K562 (cell line): ENCODE measurements around the gene SPRY2. TPM values are rescaled to one million over a fixed set of nuclear protein-coding genes. Genes with fewer than 3 reads are reported as not detected.

Source experiments
- ATF7 ChIP-seq: fragments of 450-650 bp; IDR thresholded peaks from 2 replicates; pipeline ENCODE4 v1.7.1; 2014; ENCODE audit warnings: mild to moderate bottlenecking, moderate library complexity
- DPF2 ChIP-seq: fragments of 450-650 bp; IDR thresholded peaks from 2 replicates; pipeline ENCODE4 v1.6.1; 2016
- EGR1 ChIP-seq: fragments of 450-650 bp; conservative IDR thresholded peaks from 2 replicates; pipeline ENCODE4 v1.6.1; 2017; ENCODE audit warnings: mild to moderate bottlenecking
- GTF2B ChIP-seq: IDR thresholded peaks from 2 replicates; pipeline ENCODE4 v1.6.1; 2011; ENCODE audit not compliant: insufficient read length; ENCODE audit errors: extremely low read depth
- HDGF ChIP-seq: fragments of 450-650 bp; IDR thresholded peaks from 2 replicates; pipeline ENCODE4 v1.6.1; 2016
- KLF1 ChIP-seq: fragments of 450-650 bp; IDR thresholded peaks from 2 replicates; pipeline ENCODE4 v1.6.1; 2016; ENCODE audit warnings: missing genetic modification characterization, missing compliant biosample characterization
- KLF16 ChIP-seq: IDR thresholded peaks from 2 replicates; pipeline ENCODE4 v1.6.1; 2016; ENCODE audit warnings: antibody characterized with exemption
- NR2C1 ChIP-seq, 2 experiments: fragments of 450-650 bp; IDR thresholded peaks; 2 replicates each; pipeline ENCODE4 v1.6.1; 2017; ENCODE audit warnings: mild to moderate bottlenecking in 2 of 2, antibody characterized with exemption in 1 of 2, inconsistent platforms in 1 of 2, missing compliant biosample characterization in 1 of 2, missing genetic modification characterization in 1 of 2
- PATZ1 ChIP-seq: fragments of 250-450 bp; sonication (Bioruptor Pico); IDR thresholded peaks from 2 replicates; pipeline ENCODE4 v1.5.0; 2020; ENCODE audit warnings: mild to moderate bottlenecking, borderline replicate concordance
- PHTF2 ChIP-seq: fragments of 250-450 bp; sonication (Bioruptor Pico); IDR thresholded peaks from 2 replicates; pipeline ENCODE4 v1.5.0; 2021; ENCODE audit warnings: mild to moderate bottlenecking
- RAD21 ChIP-seq, 2 experiments: fragments of 250-450 bp in 1 of 2; fragments of 450-650 bp in 1 of 2; sonication (Bioruptor Pico) in 1 of 2; formaldehyde crosslinking in 1 of 2; IDR thresholded peaks in 1 of 2; conservative IDR thresholded peaks in 1 of 2; 2 replicates each; pipeline versions ENCODE4 v1.4.0 to v1.8.0; 2020 to 2022; ENCODE audit warnings: mild to moderate bottlenecking in 2 of 2, moderate library complexity in 1 of 2
- RBM39 ChIP-seq: fragments of 200-400 bp; formaldehyde crosslinking; optimal IDR thresholded peaks from 2 replicates; pipeline ENCODE3; 2018; ENCODE audit warnings: low read depth, low read length
- TCF3 ChIP-seq: sonication (generic); formaldehyde crosslinking; IDR thresholded peaks from 2 replicates; pipeline ENCODE4 v1.4.0; 2020; ENCODE audit warnings: mild to moderate bottlenecking, missing genetic modification reagents
- YY1 ChIP-seq, 3 experiments: IDR thresholded peaks; 2 replicates each; pipeline ENCODE4 v1.6.1; 2011; ENCODE audit warnings: low read length in 2 of 3, mild to moderate bottlenecking in 2 of 3, moderate library complexity in 2 of 3, borderline replicate concordance in 1 of 3, control low read depth in 1 of 3, low read depth in 1 of 3; ENCODE audit not compliant: insufficient read depth in 3 of 3, insufficient replicate concordance in 2 of 3, control insufficient read depth in 1 of 3, insufficient read length in 1 of 3; ENCODE audit errors: extremely low read depth in 1 of 3
- ZC3H11A ChIP-seq: IDR thresholded peaks from 2 replicates; pipeline ENCODE4 v1.6.1; 2012; ENCODE audit warnings: low read depth, low read length, improper control_type of control experiment
- ZNF143 ChIP-seq: sonication (generic); formaldehyde crosslinking; IDR thresholded peaks from 2 replicates; pipeline ENCODE4 v1.9.0; 2022; ENCODE audit warnings: mild to moderate bottlenecking, missing genetic modification reagents
- ZNF165 ChIP-seq: fragments of 250-450 bp; sonication (Bioruptor Pico); IDR thresholded peaks from 2 replicates; pipeline ENCODE4 v1.4.0; 2020; ENCODE audit warnings: borderline replicate concordance
- ZNF449 ChIP-seq: fragments of 250-450 bp; sonication (Bioruptor Pico); IDR thresholded peaks from 2 replicates; pipeline ENCODE4 v1.8.0; 2022; ENCODE audit warnings: moderate library complexity, mild to moderate bottlenecking, inconsistent platforms
- ZNF655 ChIP-seq: fragments of 250-450 bp; sonication (Bioruptor Pico); IDR thresholded peaks from 2 replicates; pipeline ENCODE4 v1.5.0; 2021
- ZNF778 ChIP-seq: fragments of 450-650 bp; formaldehyde crosslinking; IDR thresholded peaks from 2 replicates; pipeline ENCODE4 v1.4.0; 2020; ENCODE audit warnings: mild to moderate bottlenecking, moderate library complexity
- polyA plus RNA-seq, 8 experiments: library from polyadenylated mRNA; depleted of rRNA in 4 of 8; stranded (reverse) in 5 of 8; unstranded in 3 of 8; fragments of >200 nt; fragmentation: Nextera tagmentation in 2 of 8; fragmentation: Illumina TruSeq in 1 of 8; extraction: Ambion mirVana in 2 of 8; extraction: Trizol in 1 of 8; gene quantifications; 2 replicates each; pipeline versions ENCODE4 v1.2.1 to v1.2.3, GENCODE V29; 2011 to 2014; ENCODE audit warnings: inconsistent platforms in 1 of 8, missing spikeins in 1 of 8
- total RNA-seq, 7 experiments: library from RNA; depleted of rRNA in 6 of 7; stranded (reverse); fragments of >200 nt in 6 of 7; fragmentation: Illumina TruSeq in 2 of 7; extraction: Trizol in 2 of 7; gene quantifications; 2 replicates each; pipeline versions ENCODE4 v1.2.1 to v1.2.3, GENCODE V29; 2011 to 2021; ENCODE audit warnings: low replicate concordance in 1 of 7

The SPRY2 gene
- total and polyA plus RNA-seq, 9 of the 15 experiments (the other 6 are each of a cell fraction or from before 2014, with no cell fraction given): 1.8 to 7.8 (median 3.4) TPM

GRCh38 chr13:80342471-80343371 lies 1.8 kb upstream of the SPRY2 start (continued):
- TF ChIP-seq ZNF449 (CRISPR knock-in tag): no peak
- TF ChIP-seq GTF2B: no peak
- TF ChIP-seq ZNF165 (CRISPR knock-in tag): no peak
- TF ChIP-seq ZNF778 (CRISPR knock-in tag): no peak
- peak in 1 of 3 experiments; percentile 27 for TF ChIP-seq YY1 (IDR thresholded peaks at IDR 0.05; ENCODE audit: borderline replicate concordance in 1 of 3, control insufficient read depth in 1 of 3, extremely low read depth in 1 of 3, insufficient read depth in 3 of 3, insufficient read length in 1 of 3, insufficient replicate concordance in 2 of 3, low read depth in 1 of 3, low read length in 2 of 3)
- no peak for TF ChIP-seq TCF3
- TF ChIP-seq DPF2: no peak
- no peak for TF ChIP-seq RBM39
- TF ChIP-seq PATZ1: no peak
- TF ChIP-seq PHTF2 (CRISPR knock-in tag): no peak
- no peak for TF ChIP-seq ATF7
- no peak for TF ChIP-seq ZNF655 (CRISPR knock-in tag)
- TF ChIP-seq EGR1: no peak
- no peak for TF ChIP-seq NR2C1 (IDR thresholded peaks at IDR 0.05)
- no peak for TF ChIP-seq NR2C1 (tag; IDR thresholded peaks at IDR 0.05)
- peak; percentile 70 to 77 for TF ChIP-seq RAD21 (CRISPR knock-in tag; conservative IDR thresholded peaks at IDR 0.05 in 1 of 2, IDR thresholded peaks at IDR 0.05 in 1 of 2)
- no peak for TF ChIP-seq KLF16
- TF ChIP-seq HDGF: no peak
- TF ChIP-seq KLF1: no peak
- no peak for TF ChIP-seq ZC3H11A
- no peak for TF ChIP-seq ZNF143
